ENCODE results near the gene RHBDL3. TPM values are rescaled to one million over a fixed set of nuclear protein-coding genes. Genes with fewer than 3 reads are reported as not detected.

Gene RHBDL3
- total and polyA plus RNA-seq, 2 experiments from 2014 or later = 0.28 to 0.70 TPM

DNA sequence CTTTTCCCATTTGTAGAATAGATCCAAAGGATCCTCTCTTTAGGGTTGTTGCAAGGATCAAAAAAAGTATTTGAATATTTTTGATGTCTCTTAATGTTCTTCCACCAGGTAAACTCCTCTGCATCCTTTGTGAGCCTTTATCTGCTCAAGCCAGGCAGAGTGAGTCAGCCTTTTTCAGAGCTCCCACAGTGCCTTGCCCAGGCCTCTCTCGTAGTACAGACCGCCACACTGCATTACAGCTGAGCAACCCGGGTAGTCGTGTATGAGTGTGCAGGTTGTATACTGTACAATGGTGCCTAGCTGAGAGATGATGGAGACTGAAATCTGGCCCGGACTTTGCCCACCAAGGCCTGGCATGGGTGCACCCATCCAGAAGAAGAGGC lies 20.9 kb downstream of the RHBDL3 start:
- WGBS (ENCODE audit: low lambda C conversion rate, missing lambda C conversion rate) = 88% methylated on average over 5 of the region's 5 CpGs
- no peaks in the 10 kb centered on the region for H3K27me3 ChIP-seq
- DNase-seq (ENCODE audit: low spot score) = no peak
- H3K4me3 ChIP-seq = no peak overlapping the region
- TF ChIP-seq, protein P1, sequence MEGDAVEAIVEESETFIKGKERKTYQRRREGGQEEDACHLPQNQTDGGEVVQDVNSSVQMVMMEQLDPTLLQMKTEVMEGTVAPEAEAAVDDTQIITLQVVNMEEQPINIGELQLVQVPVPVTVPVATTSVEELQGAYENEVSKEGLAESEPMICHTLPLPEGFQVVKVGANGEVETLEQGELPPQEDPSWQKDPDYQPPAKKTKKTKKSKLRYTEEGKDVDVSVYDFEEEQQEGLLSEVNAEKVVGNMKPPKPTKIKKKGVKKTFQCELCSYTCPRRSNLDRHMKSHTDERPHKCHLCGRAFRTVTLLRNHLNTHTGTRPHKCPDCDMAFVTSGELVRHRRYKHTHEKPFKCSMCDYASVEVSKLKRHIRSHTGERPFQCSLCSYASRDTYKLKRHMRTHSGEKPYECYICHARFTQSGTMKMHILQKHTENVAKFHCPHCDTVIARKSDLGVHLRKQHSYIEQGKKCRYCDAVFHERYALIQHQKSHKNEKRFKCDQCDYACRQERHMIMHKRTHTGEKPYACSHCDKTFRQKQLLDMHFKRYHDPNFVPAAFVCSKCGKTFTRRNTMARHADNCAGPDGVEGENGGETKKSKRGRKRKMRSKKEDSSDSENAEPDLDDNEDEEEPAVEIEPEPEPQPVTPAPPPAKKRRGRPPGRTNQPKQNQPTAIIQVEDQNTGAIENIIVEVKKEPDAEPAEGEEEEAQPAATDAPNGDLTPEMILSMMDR (IDR thresholded peaks at IDR 0.05; ENCODE audit: poor library complexity) = no peak
- TF ChIP-seq EZH2 (IDR thresholded peaks at IDR 0.05; ENCODE audit: borderline replicate concordance) (no peak), EZH2phosphoT487 (IDR thresholded peaks at IDR 0.05; ENCODE audit: low read depth, severe bottlenecking, unreplicated experiment) (no peak)
- H2AFZ ChIP-seq = no peak overlapping the region
- no peaks in the 10 kb centered on the region for H4K20me1 ChIP-seq (ENCODE audit: insufficient read depth, poor library complexity, severe bottlenecking)
- H3K4me2 ChIP-seq = no peak overlapping the region
- no peak overlapping the region for H3K27ac ChIP-seq
- no peaks in the 10 kb centered on the region for H3K4me1 ChIP-seq (ENCODE audit: insufficient read depth)
- no peaks in the 10 kb centered on the region for H3K79me2 ChIP-seq
- no peaks in the 10 kb centered on the region for H3K9me3 ChIP-seq (ENCODE audit: low read depth)
- no peaks in the 10 kb centered on the region for H3K36me3 ChIP-seq (replicated peaks; ENCODE audit: insufficient read depth, low read depth)
- H3K9me2 ChIP-seq (replicated peaks; ENCODE audit: insufficient read depth) = no peaks in the 10 kb centered on the region

DNA sequence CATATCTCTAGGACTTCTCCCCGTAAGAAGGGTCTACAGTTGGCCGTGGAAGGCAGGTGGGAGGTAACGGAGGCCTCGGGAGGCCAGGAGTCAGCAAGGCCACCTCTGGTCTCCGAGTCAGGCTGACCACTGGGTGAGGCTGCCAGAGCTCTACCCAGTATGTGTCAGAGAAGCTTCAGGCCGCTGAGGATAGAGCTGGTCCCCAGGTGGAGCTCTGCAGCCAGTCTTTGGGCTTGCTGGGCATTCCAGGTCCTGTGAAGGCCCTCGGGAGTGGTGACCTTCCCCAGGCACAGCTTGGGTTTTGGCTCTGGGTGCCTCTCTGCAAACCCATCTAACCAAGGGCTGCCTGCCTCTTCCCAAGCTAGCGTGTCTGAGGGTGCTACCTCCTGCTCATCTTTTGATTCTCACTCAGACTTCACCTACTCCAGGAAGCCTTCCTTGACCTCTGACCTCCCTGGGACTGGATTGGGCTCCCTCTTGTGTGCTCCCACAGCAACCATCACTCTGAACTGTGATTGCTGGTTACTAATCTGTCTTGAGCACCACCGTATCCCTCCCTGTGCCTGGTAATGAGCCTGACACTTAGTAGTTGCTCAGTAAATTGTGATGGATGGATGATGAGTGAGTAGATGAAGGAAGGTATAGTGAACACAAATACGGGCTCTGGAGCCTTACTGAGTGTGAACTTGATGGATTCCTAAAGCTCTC lies 22.3 kb downstream of the RHBDL3 start:
- Histone ChIP-seq H3K9me3 (ENCODE audit: low read depth) (no peaks in the 10 kb centered on the region), H3K27ac (no peak overlapping the region), H2AFZ (no peak overlapping the region), H3K27me3 (no peaks in the 10 kb centered on the region), H3K4me1 (ENCODE audit: insufficient read depth) (no peaks in the 10 kb centered on the region), H3K79me2 (no peaks in the 10 kb centered on the region), H3K36me3 (replicated peaks; ENCODE audit: insufficient read depth, low read depth) (no peaks in the 10 kb centered on the region), H3K4me3 (no peak overlapping the region), H4K20me1 (ENCODE audit: insufficient read depth, poor library complexity, severe bottlenecking) (no peaks in the 10 kb centered on the region), H3K9me2 (replicated peaks; ENCODE audit: insufficient read depth) (no peaks in the 10 kb centered on the region), H3K4me2 (no peak overlapping the region)
- WGBS (ENCODE audit: low lambda C conversion rate, missing lambda C conversion rate) = 87% methylated on average over 10 of the region's 10 CpGs
- TF ChIP-seq EZH2phosphoT487 (IDR thresholded peaks at IDR 0.05; ENCODE audit: low read depth, severe bottlenecking, unreplicated experiment) (no peak), EZH2 (IDR thresholded peaks at IDR 0.05; ENCODE audit: borderline replicate concordance) (no peak)
- TF ChIP-seq, protein P1 (IDR thresholded peaks at IDR 0.05; ENCODE audit: poor library complexity) = no peak
- no peak for DNase-seq (ENCODE audit: low spot score)

DNA sequence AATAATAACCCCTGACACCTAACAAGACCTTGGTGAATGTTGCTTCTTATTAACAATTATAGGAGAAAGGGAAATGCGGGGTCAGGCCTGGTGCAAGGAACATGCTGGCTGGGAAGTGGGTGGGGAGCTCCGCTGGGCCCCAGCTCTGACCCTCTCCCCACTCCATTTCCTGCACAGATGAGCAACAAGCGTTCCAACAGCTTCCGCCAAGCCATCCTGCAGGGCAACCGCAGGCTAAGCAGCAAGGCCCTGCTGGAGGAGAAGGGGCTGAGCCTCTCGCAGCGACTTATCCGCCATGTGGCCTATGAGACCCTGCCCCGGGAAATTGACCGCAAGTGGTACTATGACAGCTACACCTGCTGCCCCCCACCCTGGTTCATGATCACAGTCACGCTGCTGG lies 23.0 kb downstream of the RHBDL3 start:
- no peaks in the 10 kb centered on the region for H3K27me3 ChIP-seq

More for the DNA sequence above, 23.0 kb downstream of the RHBDL3 start:
- Histone ChIP-seq H3K4me1 (ENCODE audit: insufficient read depth) (no peaks in the 10 kb centered on the region), H4K20me1 (ENCODE audit: insufficient read depth, poor library complexity, severe bottlenecking) (no peaks in the 10 kb centered on the region), H3K9me2 (replicated peaks; ENCODE audit: insufficient read depth) (no peaks in the 10 kb centered on the region), H3K79me2 (no peaks in the 10 kb centered on the region), H3K9me3 (ENCODE audit: low read depth) (no peaks in the 10 kb centered on the region), H3K27ac (no peak overlapping the region), H3K4me2 (no peak overlapping the region), H2AFZ (no peak overlapping the region), H3K36me3 (replicated peaks; ENCODE audit: insufficient read depth, low read depth) (no peaks in the 10 kb centered on the region), H3K4me3 (no peak overlapping the region)
- DNase-seq (ENCODE audit: low spot score) = no peak
- WGBS (ENCODE audit: low lambda C conversion rate, missing lambda C conversion rate) = 91% methylated on average over 11 of the region's 11 CpGs
- TF ChIP-seq EZH2phosphoT487 (IDR thresholded peaks at IDR 0.05; ENCODE audit: low read depth, severe bottlenecking, unreplicated experiment) (no peak), EZH2 (IDR thresholded peaks at IDR 0.05; ENCODE audit: borderline replicate concordance) (no peak)
- TF ChIP-seq, protein P1 (IDR thresholded peaks at IDR 0.05; ENCODE audit: poor library complexity) = no peak

Data from hepatocyte (in vitro differentiated cells).